GM19240 (cell line): Measurements from ENCODE around the gene IRF4.

Experiments
- DNase-seq: peaks from one replicate; pipeline ENCODE4 v3.0.0; 2011; ENCODE audit warnings: low spot score; ENCODE audit not compliant: insufficient read length

The IRF4 gene

DNA sequence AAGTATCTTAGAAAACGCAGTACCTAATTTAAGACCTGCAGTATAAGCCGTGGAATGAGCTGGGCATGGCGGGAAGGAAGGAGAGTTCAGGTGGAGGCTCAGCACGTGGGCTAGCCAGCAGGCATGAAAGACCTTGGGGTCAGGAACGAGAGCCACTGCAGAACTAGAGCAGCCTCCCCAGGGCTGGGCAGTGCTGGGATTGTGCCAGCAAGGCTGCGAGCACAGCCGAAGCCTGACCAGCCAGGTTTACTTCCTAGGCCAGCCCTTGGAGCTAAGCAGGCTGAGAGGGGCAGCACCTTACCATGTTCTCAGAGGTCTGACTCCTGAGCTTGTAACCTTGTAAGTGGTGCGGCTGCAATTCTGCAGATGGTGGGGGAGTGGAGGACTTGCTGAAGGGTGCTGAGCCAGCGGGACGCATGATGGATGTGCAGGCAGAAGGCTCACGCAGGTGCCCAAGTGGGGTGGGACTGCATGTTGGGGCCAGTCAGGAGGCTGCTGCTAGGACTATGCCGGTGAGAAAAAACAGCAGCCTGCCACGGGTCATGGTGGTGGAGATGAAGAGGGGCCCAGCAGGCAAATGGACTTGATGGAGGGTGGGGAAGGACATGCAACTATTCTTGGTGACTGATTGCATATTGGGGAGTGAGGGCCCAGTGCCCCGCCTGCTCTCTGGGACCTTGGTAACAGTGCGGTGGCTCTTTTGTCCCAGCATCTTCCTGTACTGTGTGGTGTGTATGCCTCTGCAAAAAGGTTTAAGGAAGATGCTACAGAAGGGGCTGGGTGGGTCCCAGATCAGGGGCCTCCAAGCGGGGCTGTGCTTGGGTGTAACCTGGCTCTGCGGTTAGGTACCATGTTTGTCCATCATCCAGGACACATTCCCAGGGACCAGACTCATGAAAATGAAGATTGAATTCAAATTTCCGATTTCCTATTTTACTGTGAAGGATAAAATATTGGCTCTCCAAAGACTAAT lies 37.6 kb upstream of the IRF4 start:
- no peak for DNase-seq

DNA sequence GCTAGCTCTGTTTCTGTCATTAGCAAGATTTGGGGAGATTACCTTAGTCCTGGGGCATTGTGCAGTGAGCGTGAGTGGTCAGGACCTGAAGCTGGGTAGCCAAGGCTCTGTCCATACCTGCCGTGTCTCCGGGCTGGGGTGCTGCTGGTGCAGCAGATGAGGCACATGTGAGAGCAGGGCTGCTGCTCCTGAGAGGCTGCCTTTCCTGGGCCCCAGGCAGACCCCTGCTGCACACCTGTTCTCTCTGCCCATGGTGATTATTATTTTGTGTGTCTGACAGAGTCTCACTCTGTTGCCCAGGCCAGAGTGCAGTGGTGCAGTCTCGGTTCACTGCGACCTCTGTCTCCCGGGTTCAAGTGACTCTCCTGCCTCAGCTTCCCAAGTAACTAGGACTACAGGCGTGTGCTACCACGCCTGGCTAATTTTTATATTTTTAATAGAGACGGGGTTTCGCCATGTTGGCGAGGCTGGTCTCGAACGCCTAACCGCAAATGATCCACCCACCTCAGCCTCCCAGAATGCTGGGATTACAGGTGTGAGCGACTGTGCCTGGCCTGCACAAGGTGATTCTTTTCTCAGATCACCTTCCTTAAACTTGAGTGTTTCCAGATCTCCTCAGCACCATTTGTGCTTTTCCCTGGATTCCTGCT lies 36.8 kb upstream of the IRF4 start:
- no peak for DNase-seq

DNA sequence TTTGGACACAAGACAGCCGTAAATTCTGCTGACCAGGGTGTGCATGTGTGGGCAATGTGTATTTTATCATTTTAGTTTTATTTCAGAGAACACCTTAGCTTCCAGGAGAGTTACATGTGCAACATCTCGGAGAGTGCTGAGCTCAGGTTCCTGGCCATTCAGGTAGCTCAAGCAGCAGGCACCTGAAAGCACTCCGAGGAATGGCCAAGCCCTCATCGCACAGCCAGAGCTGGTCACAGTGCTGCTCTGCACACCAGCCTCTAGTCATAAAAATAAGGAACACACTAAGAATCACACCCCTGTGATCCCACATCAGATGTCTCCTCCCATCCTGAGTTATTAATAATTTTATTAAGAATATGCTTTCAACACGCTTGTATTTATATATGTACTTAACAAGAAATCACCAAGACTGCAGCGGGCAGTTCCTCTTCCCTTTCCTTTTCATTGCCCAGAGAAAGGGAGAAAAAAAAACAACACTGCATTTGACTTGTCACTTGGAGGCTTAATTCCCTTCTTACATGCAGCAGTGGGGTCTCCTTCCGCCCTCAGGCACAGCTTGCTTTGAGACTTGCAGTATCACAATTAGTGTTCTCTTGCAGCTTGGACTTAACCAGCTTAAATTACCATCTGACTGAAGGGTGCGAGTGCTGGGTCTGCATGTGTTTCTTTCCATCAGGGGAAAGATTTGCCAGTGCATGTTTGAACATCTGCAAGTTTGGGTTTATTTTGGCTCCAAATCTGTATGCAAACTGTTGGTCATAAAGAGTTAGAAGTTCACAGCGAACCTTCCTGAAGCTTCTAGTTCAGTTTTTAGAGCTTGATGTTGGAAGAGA lies 36.0 kb upstream of the IRF4 start:
- no peak for DNase-seq

DNA sequence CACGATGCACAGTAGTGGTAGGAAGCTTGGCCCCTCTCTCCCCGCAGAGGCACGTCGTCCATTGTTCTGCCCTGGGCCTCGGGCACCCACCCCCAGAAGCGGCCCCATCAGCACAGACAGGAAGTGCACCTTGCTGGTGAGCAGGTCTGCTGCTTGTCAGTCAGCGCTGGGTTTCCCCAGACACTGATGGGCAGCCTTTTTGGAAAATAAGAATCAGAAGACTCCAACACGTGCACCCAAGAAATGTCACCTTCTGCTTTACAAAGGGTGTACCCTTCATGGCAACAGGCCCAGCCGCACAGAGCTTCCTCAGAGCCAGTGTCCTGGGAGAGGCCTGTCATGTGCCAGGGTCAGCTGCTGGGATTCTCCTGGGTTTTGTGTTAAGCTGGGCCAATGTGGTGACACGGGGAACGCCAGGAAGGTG lies 34.7 kb upstream of the IRF4 start:
- DNase-seq = peak; percentile 70

DNA sequence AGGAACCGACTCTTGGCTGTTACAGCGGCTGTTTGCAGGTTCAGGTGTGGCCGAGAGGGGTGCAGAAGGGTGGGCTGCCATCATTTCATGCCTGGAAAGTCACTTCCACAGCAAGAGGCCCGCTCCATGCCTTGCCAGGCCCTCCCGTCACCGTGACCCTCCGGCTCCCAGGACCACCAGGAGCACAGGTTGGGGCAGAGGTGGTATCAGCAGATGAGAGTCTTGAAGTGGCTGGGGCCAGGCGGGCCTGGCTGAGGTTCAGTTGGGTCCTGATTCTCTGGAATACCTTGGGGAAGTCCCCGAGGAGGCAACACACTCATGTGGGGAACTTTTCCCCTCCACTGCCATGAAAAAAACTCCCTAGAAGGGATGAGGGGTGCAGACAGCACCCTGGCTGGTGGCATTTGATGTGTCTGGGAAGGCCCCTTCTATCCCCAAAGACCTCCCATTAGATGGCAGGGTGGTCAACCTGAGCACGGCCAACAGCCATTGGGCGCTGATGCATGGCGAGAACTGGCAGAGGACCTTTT lies 34.2 kb upstream of the IRF4 start:
- DNase-seq = no peak

DNA sequence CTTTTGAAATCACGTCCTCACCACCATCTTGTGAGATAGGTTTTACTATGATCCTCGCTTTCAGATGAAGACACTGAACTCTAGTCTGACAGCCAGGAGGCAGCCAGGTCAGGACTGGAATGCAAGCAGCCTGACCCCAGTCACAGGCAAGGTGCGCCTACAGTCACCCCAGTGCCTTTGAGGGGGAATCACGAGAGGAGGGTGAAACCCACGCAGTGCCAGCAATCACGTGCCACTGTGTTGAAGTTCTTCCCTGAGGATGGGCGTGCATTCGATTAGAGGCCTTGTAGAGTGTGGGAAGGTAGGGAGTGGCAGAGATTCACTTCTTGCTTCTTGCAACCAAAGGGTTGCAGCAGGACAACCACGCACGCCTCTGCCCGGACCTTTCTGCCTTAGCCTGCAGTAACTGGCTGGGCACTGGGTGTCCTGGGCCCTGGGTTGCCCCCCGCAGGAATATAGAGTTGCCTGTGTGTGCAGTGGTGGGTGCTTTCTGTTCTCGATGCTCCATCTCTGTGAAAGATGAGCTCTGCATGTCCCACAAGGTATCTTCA lies 33.7 kb upstream of the IRF4 start:
- no peak for DNase-seq

DNA sequence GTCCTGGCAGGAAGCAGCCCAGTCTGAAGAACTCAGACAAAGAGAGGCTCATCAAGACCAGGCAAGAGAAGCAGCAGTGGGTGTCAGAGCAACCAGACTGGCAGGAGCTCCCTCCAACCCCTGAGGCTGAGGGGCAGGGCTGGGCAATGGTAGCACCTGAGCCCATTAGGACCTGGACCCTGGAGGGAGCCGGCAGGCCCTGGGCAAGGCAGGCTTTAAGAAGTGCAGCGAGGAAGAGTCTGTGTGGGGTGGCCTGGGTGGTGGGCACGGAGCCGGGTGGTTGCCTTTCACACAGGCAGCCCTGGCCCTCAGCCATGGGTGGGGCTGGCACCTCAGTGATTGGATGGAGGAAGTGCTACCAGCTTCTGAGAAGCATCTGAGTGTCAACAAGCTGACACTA lies 33.1 kb upstream of the IRF4 start:
- DNase-seq = no peak

DNA sequence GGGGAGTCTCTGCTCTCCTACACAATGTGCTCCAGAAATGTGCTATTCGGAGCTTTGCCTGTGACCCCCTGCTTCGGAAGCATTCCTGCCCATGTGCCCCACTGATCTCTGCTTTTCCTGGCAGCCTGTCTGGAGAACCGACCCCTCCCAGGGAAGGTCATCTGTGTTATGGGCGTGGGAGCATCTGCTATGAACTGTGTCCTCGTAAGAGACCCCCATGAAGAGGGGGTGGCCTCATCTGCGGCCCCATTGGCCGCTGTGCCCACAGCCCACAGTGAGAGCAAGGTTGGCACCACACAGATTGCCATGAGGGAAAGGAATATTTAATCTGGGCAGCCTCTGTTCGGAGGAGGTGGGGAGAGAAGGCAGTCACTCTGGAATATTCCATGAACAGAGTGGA lies 32.7 kb upstream of the IRF4 start:
- no peak for DNase-seq

DNA sequence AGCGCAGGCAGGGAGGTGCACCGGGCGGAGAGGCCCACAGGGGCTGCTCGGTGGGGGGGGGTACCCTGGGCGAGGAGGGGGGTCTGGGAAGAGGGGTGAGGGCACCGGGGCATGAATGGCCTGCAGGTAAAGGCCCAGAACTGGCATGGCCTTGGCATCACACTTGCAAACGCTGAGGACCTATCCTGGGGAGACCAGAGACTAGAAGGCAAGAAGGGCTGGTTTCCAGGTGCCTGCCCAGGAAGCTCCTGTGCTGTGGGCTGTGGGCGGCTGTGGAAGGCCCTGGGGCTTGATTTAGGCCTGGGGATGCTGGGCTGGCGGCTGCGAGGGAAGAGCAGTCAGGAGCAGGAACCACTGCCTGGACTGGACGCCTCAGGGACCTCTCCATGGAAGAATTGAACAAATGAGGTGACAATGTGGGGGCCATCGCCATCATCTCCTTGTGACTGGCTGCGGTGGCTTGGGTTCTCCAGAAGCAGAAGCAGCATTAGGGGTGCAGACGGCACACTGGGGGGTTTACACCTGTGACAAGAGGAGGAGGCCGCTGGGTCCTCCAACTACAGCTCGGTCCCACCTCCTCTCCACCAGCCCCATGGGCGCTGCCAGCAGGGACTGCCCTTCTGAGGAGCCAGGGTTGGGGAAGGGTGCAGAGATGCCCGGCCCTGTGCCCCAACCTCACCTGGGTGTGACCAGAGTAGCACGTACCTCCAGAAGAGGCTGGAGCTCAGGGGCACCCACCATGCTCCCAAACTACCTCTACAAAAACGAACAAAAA lies 32.1 kb upstream of the IRF4 start:
- no peak for DNase-seq

DNA sequence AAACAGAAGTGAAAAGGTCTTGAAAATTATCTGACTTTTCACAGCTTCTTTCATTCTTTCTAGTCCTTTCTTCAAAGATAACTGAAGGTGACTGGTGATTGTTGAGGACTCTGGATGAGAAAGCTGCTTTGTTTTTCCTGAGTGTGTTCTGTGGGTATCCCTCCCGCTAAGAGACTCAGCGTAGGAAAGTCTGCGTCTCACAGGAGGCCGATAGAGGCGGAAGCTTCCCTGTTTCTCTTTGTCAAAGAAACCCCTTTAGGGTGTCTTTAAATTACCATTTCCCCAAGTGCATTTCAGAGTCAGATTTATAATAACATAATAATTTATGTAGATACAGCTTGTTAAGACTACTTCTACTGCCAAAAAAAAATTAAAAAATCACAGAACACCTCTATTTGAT lies 31.2 kb upstream of the IRF4 start:
- no peak for DNase-seq

DNA sequence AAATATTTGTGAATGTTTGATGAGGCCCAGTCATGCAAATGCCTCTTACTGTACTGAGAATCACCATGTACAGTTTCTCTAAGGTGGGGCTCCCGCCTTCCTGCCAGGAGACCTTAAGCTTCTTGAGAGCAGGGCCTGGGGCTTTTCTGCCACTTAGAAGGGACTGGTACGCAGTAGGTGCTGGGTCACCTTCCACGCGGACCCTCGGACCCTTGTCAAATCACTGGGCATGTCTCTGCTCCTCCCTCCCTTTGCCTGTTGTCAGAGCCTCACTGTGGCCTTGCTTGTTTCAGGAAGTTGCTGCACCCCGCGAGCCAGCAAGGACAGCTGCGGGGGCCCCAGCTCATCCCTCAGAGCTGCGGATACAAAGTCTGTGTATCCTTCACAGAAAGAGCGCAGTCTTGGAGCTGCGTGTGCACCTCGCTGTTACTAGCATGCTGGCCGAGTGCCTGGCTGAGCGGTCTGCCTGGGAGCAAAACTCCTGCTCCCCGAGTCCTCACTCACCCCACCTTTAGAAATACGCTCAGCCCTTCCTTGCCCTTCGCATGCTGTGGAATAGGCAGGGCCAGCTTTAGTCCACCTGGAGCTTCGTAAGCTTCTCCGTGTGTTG lies 30.7 kb upstream of the IRF4 start:
- DNase-seq = no peak

DNA sequence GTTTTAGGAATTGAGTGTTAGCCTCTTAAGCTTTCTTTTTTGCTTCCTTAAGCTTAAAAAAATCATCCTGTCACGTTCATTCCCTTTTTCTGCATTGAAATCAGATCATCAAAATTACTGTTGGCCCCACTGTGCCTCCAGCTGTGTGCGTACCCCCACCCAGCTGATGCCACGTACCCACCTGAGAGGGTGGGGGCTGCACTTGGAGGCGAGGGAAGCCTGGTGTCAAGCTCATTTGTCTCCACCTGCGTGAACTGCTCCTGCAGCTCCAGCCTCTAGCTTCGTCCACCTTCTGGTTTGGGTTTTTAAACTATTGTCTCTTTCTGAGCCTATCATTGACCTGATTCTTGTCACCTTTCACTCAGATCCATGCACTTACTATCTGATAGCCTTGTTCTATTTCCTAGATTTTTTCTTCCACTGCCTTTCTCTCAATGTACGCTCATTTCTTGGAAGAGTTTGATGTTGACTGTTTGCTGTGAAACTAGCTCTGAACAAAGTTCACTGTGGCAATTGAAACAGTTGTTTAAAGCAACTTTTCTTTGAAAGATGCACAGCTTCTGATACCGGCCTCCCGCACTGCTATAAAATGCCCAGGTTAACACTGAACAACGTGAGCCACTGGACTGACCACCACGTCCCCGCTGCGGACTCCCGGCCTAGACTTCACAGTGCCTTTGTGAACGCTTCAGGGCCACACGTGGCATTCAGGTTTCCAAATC lies 30.0 kb upstream of the IRF4 start:
- no peak for DNase-seq

DNA sequence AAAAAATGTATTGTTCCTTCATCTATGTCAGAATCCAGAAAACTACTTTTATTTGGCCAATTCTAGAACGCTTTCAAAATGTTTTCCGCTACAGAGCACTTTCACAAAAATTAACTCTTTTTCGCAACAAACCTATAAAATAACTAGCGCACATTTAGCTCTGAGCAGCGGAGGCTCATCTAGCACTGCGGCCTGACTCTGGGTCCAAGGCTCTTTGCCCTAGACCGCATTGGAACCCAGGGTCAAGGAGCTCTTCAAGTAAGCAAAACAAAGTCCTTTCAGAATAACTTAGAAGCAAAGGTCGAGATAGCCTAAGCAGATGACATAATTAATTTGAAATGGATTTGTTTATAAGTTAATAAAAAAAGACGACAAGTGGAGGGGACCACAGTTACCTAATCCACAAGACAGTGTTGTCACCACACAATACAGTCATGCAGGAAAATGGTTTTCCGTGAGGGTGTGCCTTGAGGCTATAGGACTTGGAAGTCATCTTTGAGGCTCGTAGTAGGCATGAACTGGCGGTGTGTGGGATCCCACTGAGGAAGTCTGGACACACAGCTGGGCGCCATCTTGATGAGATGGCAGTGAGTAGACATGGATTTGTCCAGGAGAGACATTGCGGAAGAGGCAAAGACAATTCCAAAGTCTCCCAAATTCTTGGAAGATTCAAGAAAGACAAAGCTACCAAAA lies 29.2 kb upstream of the IRF4 start:
- DNase-seq = no peak

DNA sequence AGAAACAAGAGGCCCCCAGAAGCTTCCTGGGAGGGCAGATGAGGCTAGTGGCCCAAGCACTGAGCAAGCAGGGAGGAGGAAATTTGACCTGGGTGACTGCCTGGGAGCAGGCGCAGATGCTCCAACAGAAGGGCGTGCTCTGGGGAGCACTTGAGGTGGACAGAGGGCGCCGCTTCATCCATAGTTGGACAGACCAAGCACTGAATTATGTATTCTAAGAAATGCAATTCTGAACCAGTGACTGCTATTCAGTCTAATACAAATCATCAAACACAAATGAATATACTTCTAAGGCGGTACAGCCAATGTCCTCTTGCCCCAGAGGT lies 28.7 kb upstream of the IRF4 start:
- no peak for DNase-seq

DNA sequence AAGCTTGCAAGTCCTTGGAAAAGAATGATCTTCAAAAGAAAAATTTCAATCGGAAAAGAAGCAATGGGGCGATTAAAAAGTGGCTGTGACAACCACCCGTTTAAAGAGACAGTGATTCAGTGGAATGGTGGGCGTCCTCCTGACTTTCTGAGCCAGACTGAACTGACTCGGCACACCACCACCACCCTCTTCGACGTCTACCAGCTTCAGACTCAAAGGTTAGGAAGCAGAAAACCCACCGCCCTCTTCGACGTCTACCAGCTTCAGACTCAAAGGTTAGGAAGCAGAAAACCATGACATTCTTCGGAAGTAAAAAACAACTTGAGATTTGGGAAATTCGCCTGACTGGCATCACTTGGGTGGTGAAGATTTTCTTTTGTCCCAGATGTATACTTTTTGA lies 28.3 kb upstream of the IRF4 start:
- DNase-seq = no peak

DNA sequence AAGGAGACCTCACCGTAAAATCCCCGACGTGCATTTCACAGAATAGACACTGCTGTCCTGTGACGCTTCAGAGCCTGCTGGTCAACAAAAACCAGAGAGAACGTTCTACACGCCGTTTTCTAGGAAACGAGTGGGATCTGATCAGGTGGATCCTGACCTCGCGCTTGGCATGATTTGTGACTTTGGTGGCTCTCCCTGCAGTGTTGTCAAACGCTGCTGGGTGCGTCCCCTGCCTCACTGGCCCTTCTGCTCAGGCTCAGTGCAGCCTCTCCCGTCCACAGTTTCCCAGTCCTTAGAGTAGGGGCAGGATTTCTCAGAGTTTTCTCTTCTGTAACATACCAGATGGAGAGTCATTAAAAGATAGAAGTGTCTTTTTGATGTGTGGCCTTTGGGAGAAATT lies 27.6 kb upstream of the IRF4 start:
- no peak for DNase-seq

DNA sequence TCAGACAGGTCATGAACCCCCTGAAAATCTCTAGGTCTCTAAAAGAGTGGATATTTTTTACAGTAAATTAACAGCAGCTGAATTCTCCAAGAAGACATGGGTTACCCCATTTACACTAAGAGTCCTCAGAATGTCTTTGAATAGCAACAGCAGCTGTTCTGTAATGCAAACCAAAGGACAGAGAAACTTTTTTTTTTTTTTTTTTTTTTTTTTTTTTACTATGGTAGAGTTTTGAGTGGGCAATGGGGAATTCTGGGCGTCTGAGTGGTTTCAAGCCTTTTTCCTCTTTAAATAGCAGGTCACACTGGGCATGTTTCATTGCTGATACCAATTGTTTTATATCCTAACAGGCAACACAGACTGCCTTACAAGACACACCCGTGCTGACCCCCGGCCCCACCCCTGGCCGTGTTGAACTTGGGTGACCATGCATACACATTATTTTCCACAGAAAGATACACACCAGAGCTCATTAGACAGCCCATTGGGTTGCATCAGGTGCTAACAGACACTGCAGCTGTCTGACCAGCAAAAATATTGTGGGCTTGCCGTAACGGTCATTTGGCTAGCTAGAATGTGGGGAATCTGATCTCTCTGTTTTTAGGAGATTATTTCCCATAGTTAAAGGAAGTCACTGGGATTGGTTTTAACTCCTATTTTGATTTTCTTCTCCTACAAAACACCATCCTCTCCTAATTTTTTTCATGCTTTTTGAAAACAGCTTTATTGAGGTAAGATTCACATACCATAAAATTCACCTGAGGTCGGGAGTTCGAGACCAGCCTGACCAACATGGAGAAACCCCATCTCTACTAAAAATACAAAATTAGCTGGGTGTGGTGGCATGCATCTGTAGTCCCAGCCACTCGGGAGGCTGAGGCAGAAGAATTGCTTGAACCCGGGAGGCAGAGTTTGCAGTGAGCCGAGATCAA lies 26.7 kb upstream of the IRF4 start:
- no peak for DNase-seq

DNA sequence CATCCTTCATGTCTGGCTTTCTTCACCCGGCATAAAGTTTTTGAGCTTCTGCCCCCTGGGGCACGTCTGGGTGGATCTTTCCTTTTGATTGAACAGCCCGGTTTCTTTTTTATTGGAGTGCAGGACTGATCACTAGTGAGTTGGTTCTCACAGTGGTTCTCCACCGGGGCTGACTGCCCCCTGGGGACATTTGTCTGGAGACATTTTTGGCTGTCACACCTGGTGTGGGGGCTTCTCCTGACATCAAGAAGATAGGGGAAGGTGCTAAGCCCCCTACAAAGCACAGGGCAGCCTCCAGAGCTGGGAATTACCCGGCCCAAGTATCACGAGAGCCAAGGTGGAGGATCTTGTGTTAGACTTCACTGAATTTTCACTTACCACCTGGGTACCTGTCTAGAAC lies 25.7 kb upstream of the IRF4 start:
- DNase-seq = no peak
